HCT116 (cell line): ENCODE results near the gene PBX1.

ENCODE experiments used
- ATF3 ChIP-seq: IDR thresholded peaks from 2 replicates; pipeline ENCODE4 v1.6.1; 2012
- CBX3 ChIP-seq: IDR thresholded peaks from 2 replicates; pipeline ENCODE4 v1.6.1; 2012; ENCODE audit warnings: low read depth
- CEBPB ChIP-seq: IDR thresholded peaks from 2 replicates; pipeline ENCODE4 v1.6.1; 2012; ENCODE audit warnings: low read depth
- CTCF ChIP-seq, 3 experiments: fragments of 200-600 bp in 1 of 3; sonication (generic) in 1 of 3; IDR thresholded peaks in 2 of 3; conservative IDR thresholded peaks in 1 of 3; 2 replicates each; pipeline ENCODE4 v1.5.1; 2012 to 2017; ENCODE audit warnings: low read depth in 2 of 3, low read length in 2 of 3, antibody characterized with exemption in 1 of 3, borderline replicate concordance in 1 of 3, control low read depth in 1 of 3, mild to moderate bottlenecking in 1 of 3, mixed read lengths in 1 of 3, mixed run types in 1 of 3, moderate library complexity in 1 of 3; ENCODE audit not compliant: insufficient read depth in 1 of 3
- EGR1 ChIP-seq: IDR thresholded peaks from 2 replicates; pipeline ENCODE4 v1.6.1; 2012; ENCODE audit warnings: low read depth
- EZH2 ChIP-seq: fragments of 200-600 bp; sonication (generic); IDR thresholded peaks from 2 replicates; pipeline ENCODE4 v1.6.1; 2017; ENCODE audit warnings: antibody characterized with exemption, mixed run types
- POLR2A ChIP-seq: IDR thresholded peaks from 2 replicates; pipeline ENCODE4 v1.7.0; 2011; ENCODE audit warnings: borderline replicate concordance; ENCODE audit not compliant: insufficient read depth, insufficient read length; ENCODE audit errors: extremely low read depth
- POLR2AphosphoS5 ChIP-seq: IDR thresholded peaks from 2 replicates; pipeline ENCODE4 v1.6.1; 2011; ENCODE audit warnings: mild to moderate bottlenecking, low read depth, low read length, moderate library complexity
- SRF ChIP-seq: IDR thresholded peaks from 2 replicates; pipeline ENCODE4 v1.6.1; 2012; ENCODE audit warnings: low read depth
- YY1 ChIP-seq: IDR thresholded peaks from 2 replicates; pipeline ENCODE4 v1.6.1; 2011; ENCODE audit warnings: low read length, low read depth, moderate library complexity, mild to moderate bottlenecking; ENCODE audit not compliant: insufficient replicate concordance; ENCODE audit errors: extremely low read depth

- no peak for TF ChIP-seq POLR2A
- TF ChIP-seq CTCF (IDR thresholded peaks at IDR 0.05 in 2 of 3, conservative IDR thresholded peaks at IDR 0.05 in 1 of 3; ENCODE audit: borderline replicate concordance in 1 of 3, insufficient read depth in 1 of 3, low read depth in 2 of 3, low read length in 2 of 3), result no peak
- TF ChIP-seq EZH2, result no peak
- no peak for TF ChIP-seq YY1
- TF ChIP-seq POLR2AphosphoS5, result no peak
- TF ChIP-seq EGR1, result no peak
- no peak for TF ChIP-seq SRF
- no peak for TF ChIP-seq CBX3
- TF ChIP-seq CEBPB, result no peak
- TF ChIP-seq ATF3, result no peak
These were observed 296.8 kb downstream of the PBX1 start for GRCh38 chr1:164855716-164856329.
